Activated CD4-positive, CD25-positive, alpha-beta regulatory T cell (primary cell): ENCODE data around the gene GAS7.

Source experiments
- DNase-seq, 4 experiments: peaks; one replicate each; lab custom pipeline; 2025; lab: John Stamatoyannopoulos, UW

GAS7 gene

GRCh38 chr17:9887508-9887907 lies 310.9 kb downstream of the GAS7 start:
- no peak for DNase-seq

GRCh38 chr17:9886141-9886930 lies 312.1 kb downstream of the GAS7 start:
- DNase-seq: no peak

GRCh38 chr17:9883451-9883850 lies 315.0 kb downstream of the GAS7 start:
- no peak for DNase-seq

- DNase-seq: no peak
Measured at GRCh38 chr17:9880582-9880999, 317.8 kb downstream of the GAS7 start.

GRCh38 chr17:9878786-9879525 lies 319.4 kb downstream of the GAS7 start:
- DNase-seq: no peak

GRCh38 chr17:9878356-9878755 lies 320.1 kb downstream of the GAS7 start:
- DNase-seq: no peak

- no peak for DNase-seq
Measured at GRCh38 chr17:9875441-9875840, 323.0 kb downstream of the GAS7 start.

GRCh38 chr17:9874722-9875121 lies 323.7 kb downstream of the GAS7 start:
- DNase-seq: no peak

- no peak for DNase-seq
Measured at GRCh38 chr17:9872852-9873251, 325.6 kb downstream of the GAS7 start.

GRCh38 chr17:9868552-9868951 lies 329.9 kb downstream of the GAS7 start:
- no peak for DNase-seq

GRCh38 chr17:9865586-9865985 lies 332.8 kb downstream of the GAS7 start:
- no peak for DNase-seq

GRCh38 chr17:9862949-9863348 lies 335.5 kb downstream of the GAS7 start:
- no peak for DNase-seq

- no peak for DNase-seq
Measured at GRCh38 chr17:9862220-9862619, 336.2 kb downstream of the GAS7 start.

- DNase-seq: no peak
Measured at GRCh38 chr17:9860851-9861250, 337.6 kb downstream of the GAS7 start.
